Measurements from ENCODE around the gene MOK.

The MOK gene

DNA sequence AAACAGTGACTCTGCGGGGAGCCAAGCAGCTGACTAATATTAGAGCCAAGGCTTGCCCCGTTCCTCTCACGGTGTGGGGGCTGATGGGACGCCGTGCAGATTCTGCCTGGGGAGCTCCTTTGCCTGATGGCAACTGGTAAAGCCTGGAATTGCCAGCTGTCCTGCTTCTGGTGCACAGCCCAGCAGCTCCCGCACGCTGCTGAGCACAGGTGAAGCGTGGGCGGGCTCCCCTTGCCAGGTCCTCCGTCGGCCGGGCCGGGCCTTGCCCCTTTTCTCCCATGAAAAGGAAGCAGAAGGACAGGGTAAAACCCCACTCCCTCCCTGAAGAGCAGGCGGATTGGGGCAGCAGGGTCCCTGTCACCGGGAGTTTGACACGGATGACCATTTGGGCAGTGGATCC lies 86.3 kb downstream of the MOK start:
- TF ChIP-seq, protein P1, sequence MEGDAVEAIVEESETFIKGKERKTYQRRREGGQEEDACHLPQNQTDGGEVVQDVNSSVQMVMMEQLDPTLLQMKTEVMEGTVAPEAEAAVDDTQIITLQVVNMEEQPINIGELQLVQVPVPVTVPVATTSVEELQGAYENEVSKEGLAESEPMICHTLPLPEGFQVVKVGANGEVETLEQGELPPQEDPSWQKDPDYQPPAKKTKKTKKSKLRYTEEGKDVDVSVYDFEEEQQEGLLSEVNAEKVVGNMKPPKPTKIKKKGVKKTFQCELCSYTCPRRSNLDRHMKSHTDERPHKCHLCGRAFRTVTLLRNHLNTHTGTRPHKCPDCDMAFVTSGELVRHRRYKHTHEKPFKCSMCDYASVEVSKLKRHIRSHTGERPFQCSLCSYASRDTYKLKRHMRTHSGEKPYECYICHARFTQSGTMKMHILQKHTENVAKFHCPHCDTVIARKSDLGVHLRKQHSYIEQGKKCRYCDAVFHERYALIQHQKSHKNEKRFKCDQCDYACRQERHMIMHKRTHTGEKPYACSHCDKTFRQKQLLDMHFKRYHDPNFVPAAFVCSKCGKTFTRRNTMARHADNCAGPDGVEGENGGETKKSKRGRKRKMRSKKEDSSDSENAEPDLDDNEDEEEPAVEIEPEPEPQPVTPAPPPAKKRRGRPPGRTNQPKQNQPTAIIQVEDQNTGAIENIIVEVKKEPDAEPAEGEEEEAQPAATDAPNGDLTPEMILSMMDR (IDR thresholded peaks at IDR 0.05; ENCODE audit: control insufficient read depth, extremely low read depth, insufficient read depth), result no peak
- H3K4me3 ChIP-seq (ENCODE audit: low read depth, low read length), result no peak overlapping the region
- DNase-seq (ENCODE audit: low read depth), result no peak

DNA sequence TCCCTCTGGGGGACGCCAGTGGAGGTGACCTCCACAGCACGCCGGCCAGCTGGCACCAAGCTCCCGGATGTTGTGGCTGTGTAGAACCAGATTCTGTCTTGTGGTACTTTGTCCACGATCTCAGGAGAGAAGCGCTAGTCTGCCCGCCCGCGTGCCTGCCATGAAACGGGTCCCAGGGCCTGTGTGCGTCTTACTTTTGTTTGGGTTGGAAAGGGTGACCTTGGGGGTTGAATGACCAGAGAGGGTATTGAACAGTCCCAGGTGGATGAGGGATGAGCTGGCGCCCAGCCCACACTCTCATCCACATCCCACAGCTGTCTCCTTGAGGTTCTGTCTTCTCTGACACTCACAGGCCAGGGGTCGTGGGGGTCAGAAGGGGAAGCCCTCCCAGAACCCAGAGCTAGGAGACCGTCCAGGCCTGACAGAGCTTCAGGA lies 87.0 kb downstream of the MOK start:
- TF ChIP-seq, protein P1 (IDR thresholded peaks at IDR 0.05; ENCODE audit: control insufficient read depth, extremely low read depth, insufficient read depth), result no peak
- no peak for DNase-seq (ENCODE audit: low read depth)
- H3K4me3 ChIP-seq (ENCODE audit: low read depth, low read length), result no peak overlapping the region

DNA sequence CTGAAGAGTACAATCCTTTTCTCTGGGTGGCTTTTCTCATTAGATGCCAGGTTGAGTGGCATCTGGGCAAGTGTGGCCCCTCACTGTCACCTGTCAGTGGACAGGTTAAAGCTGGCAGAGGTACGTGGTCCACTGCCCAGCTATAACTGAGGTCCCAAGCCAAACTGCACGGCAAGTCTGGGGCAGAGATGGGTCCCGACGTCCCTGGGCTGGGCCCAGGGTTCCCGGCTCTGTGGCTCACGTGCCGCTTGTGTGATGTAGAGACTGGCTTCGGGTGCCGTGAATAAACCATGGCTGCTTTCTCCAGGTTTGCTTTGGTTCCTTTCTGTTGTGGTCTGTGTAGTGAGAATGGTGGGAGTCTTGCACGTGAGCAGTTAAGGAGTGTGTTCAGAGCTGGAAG lies 87.6 kb downstream of the MOK start:
- TF ChIP-seq, protein P1 (IDR thresholded peaks at IDR 0.05; ENCODE audit: control insufficient read depth, extremely low read depth, insufficient read depth), result no peak
- no peak overlapping the region for H3K4me3 ChIP-seq (ENCODE audit: low read depth, low read length)
- no peak for DNase-seq (ENCODE audit: low read depth)

DNA sequence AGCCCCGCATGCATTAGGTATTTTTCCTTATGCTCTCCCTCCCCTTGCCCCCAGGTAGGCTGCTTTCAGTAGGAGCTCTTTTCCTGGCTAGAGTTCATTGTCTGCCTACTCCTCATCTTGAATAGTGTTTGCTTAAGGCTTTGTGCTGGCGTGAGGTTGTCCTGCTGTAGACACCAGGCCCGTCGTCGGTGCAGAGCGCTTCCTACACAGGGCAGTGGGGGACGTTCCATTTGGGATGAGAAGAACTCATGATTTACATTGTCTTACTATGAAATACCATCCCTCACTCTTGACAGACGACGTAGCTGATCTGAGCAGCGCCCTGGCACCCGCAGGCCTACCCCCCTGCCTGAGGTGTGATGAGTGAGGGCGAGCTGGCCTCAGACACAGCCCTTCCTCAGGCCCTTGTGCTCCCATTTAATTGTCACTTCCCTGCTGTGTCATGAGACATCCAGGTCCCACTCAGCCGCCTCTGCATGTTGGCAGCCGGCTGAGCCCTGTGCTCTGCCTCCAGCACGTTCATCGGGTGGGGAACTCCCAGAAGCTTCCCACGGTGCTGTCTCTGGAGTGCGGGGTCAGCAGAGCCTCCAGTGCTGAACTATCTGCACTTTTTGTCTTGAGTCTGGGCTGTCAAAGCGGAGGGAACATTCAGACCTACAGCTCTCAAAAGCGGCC lies 89.3 kb downstream of the MOK start:
- TF ChIP-seq, protein P1 (IDR thresholded peaks at IDR 0.05; ENCODE audit: control insufficient read depth, extremely low read depth, insufficient read depth), result no peak
- DNase-seq (ENCODE audit: low read depth), result peak; percentile 50
- H3K4me3 ChIP-seq (ENCODE audit: low read depth, low read length), result peak overlapping the region; percentile 22

DNA sequence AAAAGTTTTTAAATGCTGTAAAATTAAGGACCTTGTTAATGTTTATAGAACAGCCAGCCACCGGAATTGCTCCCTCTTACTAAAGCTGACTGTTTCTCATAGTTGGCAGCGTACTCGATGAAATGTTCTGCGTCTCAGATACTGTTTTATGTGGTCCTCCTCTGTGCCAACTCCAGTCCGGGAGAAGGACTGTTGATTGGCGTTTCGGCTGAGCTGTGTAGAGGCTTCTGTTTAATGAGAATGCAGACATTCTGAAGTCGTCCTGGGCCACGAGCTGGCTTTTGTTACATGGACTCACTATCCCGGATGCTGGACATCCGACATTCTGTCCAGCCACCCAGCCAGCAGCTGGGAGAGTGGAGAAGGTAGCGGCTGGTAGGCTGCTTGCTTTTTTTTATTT lies 89.9 kb downstream of the MOK start:
- H3K4me3 ChIP-seq (ENCODE audit: low read depth, low read length), result peak overlapping the region; percentile 22
- TF ChIP-seq, protein P1 (IDR thresholded peaks at IDR 0.05; ENCODE audit: control insufficient read depth, extremely low read depth, insufficient read depth), result no peak
- peak; percentile 87 for DNase-seq (ENCODE audit: low read depth)

DNA sequence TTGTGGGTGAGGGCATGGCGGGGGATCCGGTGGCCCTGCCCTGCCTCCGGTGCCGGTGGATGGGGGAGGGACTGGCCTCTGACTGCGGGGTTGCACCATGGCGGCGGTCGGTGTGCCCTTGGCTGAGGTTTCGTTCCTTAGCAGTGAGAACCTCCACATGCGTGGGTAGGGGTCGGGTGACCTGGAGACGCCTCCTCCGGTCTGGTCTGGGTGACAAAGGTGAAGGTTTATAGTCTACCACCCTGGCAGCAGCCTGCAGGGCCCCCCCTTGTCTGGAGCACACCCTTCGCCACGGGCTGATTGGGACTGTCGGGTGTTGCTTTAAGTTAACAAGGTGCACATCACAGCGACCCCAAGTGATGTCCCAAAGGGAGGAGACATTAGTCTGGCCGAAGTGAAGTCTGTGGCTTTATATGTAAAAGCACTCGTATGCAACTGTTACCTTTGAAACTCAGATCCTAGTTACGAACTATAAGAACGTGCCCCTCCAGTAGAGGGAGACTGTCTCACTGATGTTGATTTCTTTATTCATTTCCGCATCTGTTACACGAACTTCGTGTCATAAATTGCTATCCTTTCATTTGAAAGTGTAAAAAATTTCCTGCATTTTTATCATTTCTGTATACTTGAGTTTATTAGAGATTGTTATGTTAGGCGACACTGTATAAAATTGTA lies 90.8 kb downstream of the MOK start:
- TF ChIP-seq, protein P1 (IDR thresholded peaks at IDR 0.05; ENCODE audit: control insufficient read depth, extremely low read depth, insufficient read depth), result peak; percentile 40
- no peak overlapping the region for H3K4me3 ChIP-seq (ENCODE audit: low read depth, low read length)
- no peak for DNase-seq (ENCODE audit: low read depth)
